Memory B cell (primary cell): ENCODE data around the gene EEIG1.

ENCODE experiments used
- ATAC-seq: fragments of 150-1000 bp; cut with Tn5 transposase; 2 replicates; pipeline ENCODE4 v1.10.0; 2021; ENCODE audit warnings: low read depth, mild to moderate bottlenecking, moderate library complexity
- DNase-seq, 2 donors: peaks; one replicate each; pipeline ENCODE4 v3.0.0; 2022; ENCODE audit warnings: low spot score in 2 of 2
- H3K27ac Mint-ChIP-seq: one replicate; pipeline ENCODE4 v1.8.0; 2022; ENCODE audit warnings: mild to moderate bottlenecking, moderate library complexity, mixed read lengths
- H3K27me3 Mint-ChIP-seq: one replicate; pipeline ENCODE4 v1.8.0; 2022; ENCODE audit warnings: mixed read lengths
- H3K36me3 Mint-ChIP-seq: one replicate; pipeline ENCODE4 v1.8.0; 2022; ENCODE audit warnings: mild to moderate bottlenecking, mixed read lengths
- H3K4me1 Mint-ChIP-seq: one replicate; pipeline ENCODE4 v1.8.0; 2022; ENCODE audit warnings: mixed read lengths
- H3K4me3 Mint-ChIP-seq: one replicate; pipeline ENCODE4 v1.8.0; 2022; ENCODE audit warnings: mild to moderate bottlenecking, moderate library complexity, mixed read lengths
- H3K9me3 Mint-ChIP-seq: one replicate; pipeline ENCODE4 v1.8.0; 2022; ENCODE audit warnings: mixed read lengths

EEIG1 gene

GRCh38 chr9:127941961-127942215 is 38.9 kb downstream of the EEIG1 start:
- Mint-ChIP-seq H3K27me3 (no peaks in the 10 kb centered on the region), H3K9me3 (no peaks in the 10 kb centered on the region), H3K4me3 (no peak overlapping the region), H3K36me3 (peaks cover 12% of the 10 kb centered on the region), H3K27ac (peak overlapping the region; percentile 30), H3K4me1 (peaks cover 22% of the 10 kb centered on the region)
- DNase-seq (no peak), ATAC-seq (no peak)

- H3K4me1 Mint-ChIP-seq, result peaks cover 26% of the 10 kb centered on the region
- DNase-seq (no peak), ATAC-seq (no peak)
- no peaks in the 10 kb centered on the region for H3K9me3 Mint-ChIP-seq
- no peak overlapping the region for H3K27ac Mint-ChIP-seq
- peaks cover 12% of the 10 kb centered on the region for H3K36me3 Mint-ChIP-seq
- H3K27me3 Mint-ChIP-seq, result no peaks in the 10 kb centered on the region
- no peak overlapping the region for H3K4me3 Mint-ChIP-seq
Measured at GRCh38 chr9:127941062-127941960, 39.5 kb downstream of the EEIG1 start.

GRCh38 chr9:127940593-127940992 is 40.2 kb downstream of the EEIG1 start:
- no peaks in the 10 kb centered on the region for H3K9me3 Mint-ChIP-seq
- peaks cover 12% of the 10 kb centered on the region for H3K36me3 Mint-ChIP-seq
- H3K4me3 Mint-ChIP-seq, result no peak overlapping the region
- no peak for ATAC-seq
- peaks cover 33% of the 10 kb centered on the region for H3K4me1 Mint-ChIP-seq
- no peaks in the 10 kb centered on the region for H3K27me3 Mint-ChIP-seq
- H3K27ac Mint-ChIP-seq, result no peak overlapping the region
- DNase-seq, result no peak

- no peaks in the 10 kb centered on the region for H3K27me3 Mint-ChIP-seq
- H3K36me3 Mint-ChIP-seq, result peaks cover 15% of the 10 kb centered on the region
- peak overlapping the region; percentile 87 for H3K27ac Mint-ChIP-seq
- peaks cover 35% of the 10 kb centered on the region for H3K4me1 Mint-ChIP-seq
- ATAC-seq, result no peak
- peak overlapping the region; percentile 74 for H3K4me3 Mint-ChIP-seq
- DNase-seq, result no peak
- H3K9me3 Mint-ChIP-seq, result no peaks in the 10 kb centered on the region
Measured at GRCh38 chr9:127938298-127938690, 42.5 kb downstream of the EEIG1 start.

GRCh38 chr9:127937388-127938297 is 43.1 kb downstream of the EEIG1 start, which contains the start of gene DPM2:
Gene DPM2 (minus strand): TSS chr9:127937854. CDS start chr9:127937820, 34 bp downstream.
- ATAC-seq (peak; percentile 96), DNase-seq (peak; percentile 76 to 79)
- peak within 1 kb of the TSS; percentile 87 for H3K27ac Mint-ChIP-seq
- H3K36me3 Mint-ChIP-seq, result peaks cover 15% of the 10 kb centered on the region
- H3K4me1 Mint-ChIP-seq, result peaks cover 33% of the 10 kb centered on the region
- peak within 1 kb of the TSS; percentile 96 for H3K4me3 Mint-ChIP-seq
- no peaks in the 10 kb centered on the region for H3K27me3 Mint-ChIP-seq
- no peaks in the 10 kb centered on the region for H3K9me3 Mint-ChIP-seq

GRCh38 chr9:127937056-127937387 is 43.8 kb downstream of the EEIG1 start:
- no peaks in the 10 kb centered on the region for H3K27me3 Mint-ChIP-seq
- DNase-seq (no peak), ATAC-seq (no peak)
- no peaks in the 10 kb centered on the region for H3K9me3 Mint-ChIP-seq
- peaks cover 12% of the 10 kb centered on the region for H3K36me3 Mint-ChIP-seq
- H3K27ac Mint-ChIP-seq, result peak overlapping the region; percentile 87
- peak overlapping the region; percentile 96 for H3K4me3 Mint-ChIP-seq
- peaks cover 33% of the 10 kb centered on the region for H3K4me1 Mint-ChIP-seq

- no peak overlapping the region for H3K27ac Mint-ChIP-seq
- H3K27me3 Mint-ChIP-seq, result no peaks in the 10 kb centered on the region
- H3K36me3 Mint-ChIP-seq, result peaks cover 9% of the 10 kb centered on the region
- peaks cover 36% of the 10 kb centered on the region for H3K4me1 Mint-ChIP-seq
- no peak for DNase-seq
- H3K4me3 Mint-ChIP-seq, result peak overlapping the region; percentile 59
- H3K9me3 Mint-ChIP-seq, result no peaks in the 10 kb centered on the region
- ATAC-seq, result no peak
Measured at GRCh38 chr9:127936347-127936852, 44.4 kb downstream of the EEIG1 start.

GRCh38 chr9:127935765-127936221 is 45.0 kb downstream of the EEIG1 start:
- Mint-ChIP-seq H3K4me3 (peak overlapping the region; percentile 59), H3K4me1 (peaks cover 41% of the 10 kb centered on the region), H3K9me3 (no peaks in the 10 kb centered on the region), H3K27me3 (no peaks in the 10 kb centered on the region), H3K36me3 (peaks cover 9% of the 10 kb centered on the region), H3K27ac (no peak overlapping the region)
- DNase-seq (no peak), ATAC-seq (no peak)

GRCh38 chr9:127934986-127935385 is 45.8 kb downstream of the EEIG1 start:
- no peaks in the 10 kb centered on the region for H3K27me3 Mint-ChIP-seq
- DNase-seq (no peak), ATAC-seq (no peak)
- H3K27ac Mint-ChIP-seq, result no peak overlapping the region
- H3K9me3 Mint-ChIP-seq, result no peaks in the 10 kb centered on the region
- no peak overlapping the region for H3K4me3 Mint-ChIP-seq
- peaks cover 9% of the 10 kb centered on the region for H3K36me3 Mint-ChIP-seq
- peaks cover 42% of the 10 kb centered on the region for H3K4me1 Mint-ChIP-seq

GRCh38 chr9:127934248-127934647 is 46.5 kb downstream of the EEIG1 start:
- H3K27ac Mint-ChIP-seq, result no peak overlapping the region
- H3K4me1 Mint-ChIP-seq, result peaks cover 45% of the 10 kb centered on the region
- no peaks in the 10 kb centered on the region for H3K9me3 Mint-ChIP-seq
- H3K4me3 Mint-ChIP-seq, result peak overlapping the region; percentile 27
- H3K36me3 Mint-ChIP-seq, result peaks cover 9% of the 10 kb centered on the region
- DNase-seq (no peak), ATAC-seq (no peak)
- no peaks in the 10 kb centered on the region for H3K27me3 Mint-ChIP-seq

- peak overlapping the region; percentile 78 for H3K4me3 Mint-ChIP-seq
- H3K36me3 Mint-ChIP-seq, result peaks cover 9% of the 10 kb centered on the region
- H3K27ac Mint-ChIP-seq, result peak overlapping the region; percentile 91
- no peaks in the 10 kb centered on the region for H3K9me3 Mint-ChIP-seq
- H3K27me3 Mint-ChIP-seq, result no peaks in the 10 kb centered on the region
- DNase-seq (peak in 1 of 2 donors; percentile 51), ATAC-seq (peak; percentile 65)
- H3K4me1 Mint-ChIP-seq, result peaks cover 28% of the 10 kb centered on the region
Measured at GRCh38 chr9:127931092-127931881, 49.5 kb downstream of the EEIG1 start.
